Mesenchymal stem cell (in vitro differentiated cells and primary cell): ENCODE measurements around the gene ATXN7L1.

Experiments
- DNase-seq: peaks from one replicate; pipeline ENCODE4 v3.0.0-alpha.2; 2013
- H2AFZ ChIP-seq: one replicate; pipeline ENCODE4 v1.6.1; 2013; ENCODE audit warnings: low read depth, mild to moderate bottlenecking, control low read depth, inconsistent platforms, low read length, moderate library complexity
- H2AK5ac ChIP-seq: 2 replicates; pipeline ENCODE4 v1.6.1; 2013; ENCODE audit warnings: low read length, moderate library complexity, mild to moderate bottlenecking, inconsistent platforms; ENCODE audit not compliant: severe bottlenecking
- H2BK120ac ChIP-seq: one replicate; pipeline ENCODE4 v1.6.1; 2013; ENCODE audit warnings: low read depth, mild to moderate bottlenecking, inconsistent platforms, low read length, moderate library complexity
- H2BK12ac ChIP-seq, 2 experiments: one replicate each; pipeline ENCODE4 v1.6.1; 2013; ENCODE audit warnings: inconsistent platforms in 2 of 2, low read length in 2 of 2, mild to moderate bottlenecking in 2 of 2, moderate library complexity in 2 of 2, control low read depth in 1 of 2
- H2BK15ac ChIP-seq: one replicate; pipeline ENCODE4 v1.6.1; 2013; ENCODE audit warnings: mild to moderate bottlenecking, low read depth, inconsistent platforms; ENCODE audit not compliant: poor library complexity, severe bottlenecking
- H2BK5ac ChIP-seq: 2 replicates; pipeline ENCODE4 v1.6.1; 2013; ENCODE audit warnings: low read depth, mild to moderate bottlenecking, low read length, control low read depth, inconsistent platforms; ENCODE audit not compliant: poor library complexity, severe bottlenecking
- H3K14ac ChIP-seq, 2 experiments: one replicate each; pipeline ENCODE4 v1.6.1; 2013; ENCODE audit warnings: inconsistent platforms in 2 of 2, low read length in 2 of 2, control low read depth in 1 of 2, mild to moderate bottlenecking in 1 of 2, moderate library complexity in 1 of 2
- H3K18ac ChIP-seq, 2 experiments: one replicate each; pipeline ENCODE4 v1.6.1; 2013; ENCODE audit warnings: inconsistent platforms in 2 of 2, low read length in 2 of 2, control low read depth in 1 of 2, low read depth in 1 of 2, mild to moderate bottlenecking in 1 of 2
- H3K23ac ChIP-seq, 2 experiments: one replicate each; pipeline ENCODE4 v1.6.1; 2013; ENCODE audit warnings: inconsistent platforms in 2 of 2, low read length in 2 of 2, mild to moderate bottlenecking in 2 of 2, moderate library complexity in 2 of 2, control low read depth in 1 of 2
- H3K27ac ChIP-seq: 2 replicates; pipeline ENCODE4 v1.5.1; 2013; ENCODE audit warnings: mild to moderate bottlenecking, moderate library complexity, low read length, control low read depth, inconsistent platforms; ENCODE audit not compliant: poor library complexity, severe bottlenecking
- H3K27me3 ChIP-seq, 2 experiments: 2 replicates each; pipeline versions ENCODE4 v1.6.1 to v1.7.0; 2013; ENCODE audit warnings: low read length in 2 of 2, mild to moderate bottlenecking in 2 of 2, moderate library complexity in 2 of 2, control low read depth in 1 of 2, inconsistent platforms in 1 of 2; ENCODE audit not compliant: control insufficient read depth in 1 of 2, insufficient read depth in 1 of 2
- H3K36me3 ChIP-seq, 2 experiments: 2 replicates each; pipeline versions ENCODE4 v1.6.1 to v1.7.0; 2013; ENCODE audit warnings: low read length in 2 of 2, control low read depth in 1 of 2, inconsistent platforms in 1 of 2, low read depth in 1 of 2, mild to moderate bottlenecking in 1 of 2; ENCODE audit not compliant: insufficient read depth in 2 of 2, control insufficient read depth in 1 of 2
- H3K4ac ChIP-seq, 2 experiments: one replicate each; pipeline ENCODE4 v1.6.1; 2013; ENCODE audit warnings: inconsistent platforms in 2 of 2, low read length in 2 of 2, mild to moderate bottlenecking in 2 of 2, moderate library complexity in 2 of 2, control low read depth in 1 of 2, low read depth in 1 of 2
- H3K4me1 ChIP-seq: 2 replicates; pipeline ENCODE4 v1.6.1; 2013; ENCODE audit warnings: low read depth, low read length, control low read depth; ENCODE audit not compliant: control insufficient read depth, insufficient read depth
- H3K4me2 ChIP-seq: 2 replicates; pipeline ENCODE4 v1.6.1; 2013; ENCODE audit warnings: low read length, mild to moderate bottlenecking, inconsistent platforms; ENCODE audit not compliant: poor library complexity, severe bottlenecking
- H3K4me3 ChIP-seq, 2 experiments: 2 replicates each; pipeline versions ENCODE4 v1.5.1 to v1.7.0; 2013; ENCODE audit warnings: low read length in 2 of 2, mild to moderate bottlenecking in 2 of 2, control low read depth in 1 of 2, low read depth in 1 of 2; ENCODE audit not compliant: insufficient read depth in 1 of 2
- H3K79me1 ChIP-seq: replicated peaks from 2 replicates; pipeline ENCODE4 v1.6.1; 2013; ENCODE audit warnings: mild to moderate bottlenecking, control low read depth, low read length, inconsistent platforms; ENCODE audit not compliant: poor library complexity, severe bottlenecking
- H3K9ac ChIP-seq: 2 replicates; pipeline ENCODE4 v1.7.0; 2013; ENCODE audit warnings: mild to moderate bottlenecking, low read length, moderate library complexity
- H3K9me3 ChIP-seq: 2 replicates; pipeline ENCODE4 v1.7.0; 2013; ENCODE audit warnings: mild to moderate bottlenecking, low read length; ENCODE audit not compliant: control insufficient read depth
- H4K8ac ChIP-seq: one replicate; pipeline ENCODE4 v1.6.1; 2013; ENCODE audit warnings: inconsistent platforms, mild to moderate bottlenecking, low read length, moderate library complexity
- H4K91ac ChIP-seq: one replicate; pipeline ENCODE4 v1.6.1; 2013; ENCODE audit warnings: mild to moderate bottlenecking, low read length, inconsistent platforms
- WGBS: methylation state at CpG from one replicate; pipeline ENCODE4 v1.1.7; 2013; ENCODE audit warnings: mixed read lengths; 5-methylcytosine and 5-hydroxymethylcytosine counted together

ATXN7L1 gene

DNA sequence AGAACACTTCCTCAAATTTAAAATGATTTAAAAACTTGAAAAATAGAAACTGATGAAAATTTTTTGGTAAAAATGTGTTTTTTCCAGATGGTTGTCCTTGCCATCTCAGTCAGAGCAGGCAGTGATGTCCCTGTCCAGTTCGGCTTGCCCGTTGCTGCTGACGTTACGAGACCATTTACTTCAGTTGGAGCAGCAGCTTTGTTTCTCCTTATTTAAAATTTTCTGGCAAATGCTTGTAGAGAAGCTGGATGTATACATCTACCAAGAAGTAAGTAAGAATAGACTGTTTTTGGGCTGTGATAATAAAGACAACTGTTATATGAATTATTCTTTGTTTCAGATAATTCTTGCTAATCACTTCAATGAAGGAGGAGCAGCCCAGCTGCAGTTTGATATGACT lies 311.2 kb downstream of the ATXN7L1 start:
- no peaks in the 10 kb centered on the region for H3K9me3 ChIP-seq
- H3K4me1 ChIP-seq: no peaks in the 10 kb centered on the region
- peaks cover 5% of the 10 kb centered on the region for H3K79me1 ChIP-seq
- no peak overlapping the region for H2AFZ ChIP-seq
- no peak overlapping the region for H4K91ac ChIP-seq
- WGBS: 99% methylated on average over 4 of the region's 4 CpGs
- peaks cover 41 to 79% of the 10 kb centered on the region in 2 experiments for H3K36me3 ChIP-seq
- no peak overlapping the region for H3K18ac ChIP-seq
- H3K4ac ChIP-seq: no peak overlapping the region
- no peak for DNase-seq
- no peak overlapping the region for H2BK12ac ChIP-seq
- H3K27me3 ChIP-seq: no peaks in the 10 kb centered on the region
- no peak overlapping the region for H2AK5ac ChIP-seq
- no peak overlapping the region for H3K9ac ChIP-seq
- no peak overlapping the region for H3K4me3 ChIP-seq
- H2BK15ac ChIP-seq: no peak overlapping the region
- H2BK120ac ChIP-seq: no peak overlapping the region
- no peak overlapping the region for H3K27ac ChIP-seq
- no peak overlapping the region for H2BK5ac ChIP-seq
- H3K4me2 ChIP-seq: no peak overlapping the region
- H4K8ac ChIP-seq: no peak overlapping the region
- no peak overlapping the region for H3K23ac ChIP-seq
- no peak overlapping the region for H3K14ac ChIP-seq

DNA sequence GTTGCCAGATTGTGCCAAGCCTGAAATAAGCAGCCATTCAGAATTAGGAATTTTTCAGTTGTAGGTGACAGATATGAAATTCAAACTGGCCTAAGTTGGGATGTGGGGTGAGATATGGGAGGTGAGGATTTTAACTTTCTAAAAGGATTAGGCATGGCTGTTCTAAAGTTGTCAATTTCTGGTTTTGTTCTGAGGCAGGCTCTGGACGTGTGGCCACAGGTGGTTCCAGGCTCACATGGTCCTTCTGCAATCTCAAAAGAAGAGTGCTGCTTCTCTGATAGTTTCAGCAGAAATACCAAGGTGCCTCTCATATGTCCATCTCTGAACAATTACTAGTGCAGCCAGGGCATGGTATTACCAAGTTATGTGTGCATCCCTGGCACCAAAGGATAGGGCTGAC lies 316.5 kb downstream of the ATXN7L1 start:
- 94% methylated on average over 1 of the region's 1 CpG for WGBS
- Histone ChIP-seq H4K8ac (no peak overlapping the region), H2BK5ac (no peak overlapping the region)

More for the DNA sequence above, 316.5 kb downstream of the ATXN7L1 start:
- Histone ChIP-seq H3K79me1 (peaks cover 11% of the 10 kb centered on the region), H2AFZ (no peak overlapping the region), H3K4me3 (no peak overlapping the region), H3K4ac (no peak overlapping the region), H3K4me2 (no peak overlapping the region), H3K14ac (no peak overlapping the region), H3K27me3 (no peaks in the 10 kb centered on the region), H3K4me1 (no peaks in the 10 kb centered on the region), H2BK120ac (no peak overlapping the region), H3K9me3 (no peaks in the 10 kb centered on the region), H3K36me3 (peaks cover 37 to 78% of the 10 kb centered on the region in 2 experiments), H3K9ac (no peak overlapping the region), H3K18ac (no peak overlapping the region), H3K23ac (no peak overlapping the region), H3K27ac (no peak overlapping the region), H2AK5ac (no peak overlapping the region), H2BK15ac (no peak overlapping the region), H2BK12ac (no peak overlapping the region), H4K91ac (no peak overlapping the region)
- DNase-seq: no peak
